OCI-M2 (cell line): ENCODE results near the gene WDTC1.
A peak's percentile ranks its signal among the peaks of the same experiment; 100 is the strongest.
"Not testable (repeated sequence)": the region's sequence is repeated elsewhere in the genome, so short reads cannot be mapped to it uniquely, and the experiment has no call there.

Source experiments
- DNase-seq: peaks from one replicate; lab custom pipeline; 2025; ENCODE audit not compliant: unreplicated experiment; lab: John Stamatoyannopoulos, UW

Gene WDTC1, protein sequence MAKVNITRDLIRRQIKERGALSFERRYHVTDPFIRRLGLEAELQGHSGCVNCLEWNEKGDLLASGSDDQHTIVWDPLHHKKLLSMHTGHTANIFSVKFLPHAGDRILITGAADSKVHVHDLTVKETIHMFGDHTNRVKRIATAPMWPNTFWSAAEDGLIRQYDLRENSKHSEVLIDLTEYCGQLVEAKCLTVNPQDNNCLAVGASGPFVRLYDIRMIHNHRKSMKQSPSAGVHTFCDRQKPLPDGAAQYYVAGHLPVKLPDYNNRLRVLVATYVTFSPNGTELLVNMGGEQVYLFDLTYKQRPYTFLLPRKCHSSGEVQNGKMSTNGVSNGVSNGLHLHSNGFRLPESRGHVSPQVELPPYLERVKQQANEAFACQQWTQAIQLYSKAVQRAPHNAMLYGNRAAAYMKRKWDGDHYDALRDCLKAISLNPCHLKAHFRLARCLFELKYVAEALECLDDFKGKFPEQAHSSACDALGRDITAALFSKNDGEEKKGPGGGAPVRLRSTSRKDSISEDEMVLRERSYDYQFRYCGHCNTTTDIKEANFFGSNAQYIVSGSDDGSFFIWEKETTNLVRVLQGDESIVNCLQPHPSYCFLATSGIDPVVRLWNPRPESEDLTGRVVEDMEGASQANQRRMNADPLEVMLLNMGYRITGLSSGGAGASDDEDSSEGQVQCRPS

GRCh38 chr1:27234049-27234882 lies at the start of gene WDTC1:
Gene WDTC1 (plus strand): TSS chr1:27234632. CDS start chr1:27261055, 26,423 bp downstream.
- peak; percentile 74 for DNase-seq

DNA sequence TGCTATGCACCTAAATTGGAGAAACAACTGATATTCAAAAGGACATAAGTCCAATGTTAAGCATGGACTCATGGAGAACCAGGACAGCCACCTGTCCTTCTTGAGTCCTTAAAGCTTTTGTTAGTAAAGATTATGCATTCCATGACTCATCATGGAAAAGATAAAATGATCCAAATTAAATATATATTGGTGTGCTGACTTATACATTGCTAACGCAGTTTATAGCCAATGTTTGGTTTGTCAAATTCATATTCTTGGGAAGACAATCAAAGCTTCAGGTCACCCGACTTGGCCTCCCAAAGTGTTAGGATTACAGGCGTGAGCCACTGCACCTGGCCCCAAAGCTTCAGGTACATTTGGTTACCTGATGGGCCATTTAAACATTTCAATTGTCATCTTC lies 49.8 kb upstream of the WDTC1 start:
- DNase-seq, result not testable (repeated sequence)

GRCh38 chr1:27192039-27192529 lies 42.3 kb upstream of the WDTC1 start:
- DNase-seq, result no peak

GRCh38 chr1:27193194-27193593 lies 41.2 kb upstream of the WDTC1 start:
- no peak for DNase-seq

GRCh38 chr1:27201295-27201694 lies 33.1 kb upstream of the WDTC1 start:
- no peak for DNase-seq

DNA sequence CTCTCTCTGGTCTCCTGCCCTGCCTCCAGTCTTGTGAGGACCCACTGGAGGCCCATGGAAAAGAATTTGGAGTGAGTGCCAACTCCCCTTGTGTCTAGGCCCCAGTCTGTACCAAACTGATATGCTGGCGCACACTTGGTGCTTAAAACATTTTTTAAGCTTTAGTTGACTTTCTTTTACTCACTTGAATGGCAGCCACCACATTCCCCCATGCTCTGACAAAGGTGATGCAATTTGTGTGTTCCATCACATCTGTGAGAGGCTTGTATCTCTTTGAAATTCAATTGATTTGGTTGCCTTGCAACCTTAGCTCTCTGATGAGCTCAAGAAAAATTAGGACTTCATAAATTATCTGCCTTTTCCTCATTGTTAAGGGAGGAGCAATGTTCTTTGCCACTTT lies 30.5 kb upstream of the WDTC1 start:
- no peak for DNase-seq

- DNase-seq, result not testable (repeated sequence)
These were observed 27.2 kb upstream of the WDTC1 start for GRCh38 chr1:27207238-27207637.

GRCh38 chr1:27208143-27208850 lies 26.1 kb upstream of the WDTC1 start:
- not testable (repeated sequence) for DNase-seq

DNA sequence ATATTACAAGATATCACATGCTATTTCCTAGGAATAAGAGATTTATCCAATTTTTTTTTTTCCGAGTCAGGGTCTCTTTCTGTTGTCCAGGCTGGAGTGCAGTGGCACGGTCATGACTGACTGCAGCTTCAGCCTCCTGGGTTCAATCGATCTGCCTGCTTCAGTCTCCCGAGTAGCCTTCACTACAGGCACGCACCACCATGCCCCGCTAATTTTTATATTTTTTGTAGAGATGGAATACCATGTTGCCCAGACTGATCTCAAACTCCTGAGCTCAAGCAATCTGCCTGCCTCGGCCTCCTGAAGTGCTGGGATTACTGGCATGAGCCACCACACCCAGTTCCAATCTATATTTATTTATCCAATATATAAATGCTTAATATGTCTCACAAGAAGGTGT lies 18.0 kb upstream of the WDTC1 start:
- DNase-seq, result no peak

- DNase-seq, result no peak
These were observed 17.0 kb upstream of the WDTC1 start for GRCh38 chr1:27217401-27217800.

- no peak for DNase-seq
These were observed 15.7 kb upstream of the WDTC1 start for GRCh38 chr1:27218736-27219135.

- no peak for DNase-seq
These were observed 14.3 kb upstream of the WDTC1 start for GRCh38 chr1:27220096-27220495.

- not testable (repeated sequence) for DNase-seq
These were observed 13.5 kb upstream of the WDTC1 start for GRCh38 chr1:27220702-27221497.

DNA sequence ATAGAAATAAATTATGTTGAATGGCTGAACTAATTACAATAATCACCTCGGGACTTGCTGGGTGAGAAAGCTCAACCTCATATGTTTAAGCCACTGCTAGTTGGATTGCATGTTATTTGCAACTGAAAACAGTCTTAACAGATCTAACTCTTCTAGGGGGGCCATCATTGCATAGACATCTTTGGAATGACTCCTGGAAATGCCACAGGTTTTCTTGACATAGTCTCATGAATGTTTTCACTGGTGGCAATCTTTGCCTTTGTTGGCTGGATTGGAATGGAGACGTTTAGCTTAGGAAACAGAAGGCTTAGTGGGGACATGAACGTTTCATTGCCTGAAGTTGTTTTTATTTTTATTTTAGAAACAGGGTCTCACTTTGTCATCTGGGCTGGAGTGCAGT lies 8.8 kb upstream of the WDTC1 start:
- no peak for DNase-seq

DNA sequence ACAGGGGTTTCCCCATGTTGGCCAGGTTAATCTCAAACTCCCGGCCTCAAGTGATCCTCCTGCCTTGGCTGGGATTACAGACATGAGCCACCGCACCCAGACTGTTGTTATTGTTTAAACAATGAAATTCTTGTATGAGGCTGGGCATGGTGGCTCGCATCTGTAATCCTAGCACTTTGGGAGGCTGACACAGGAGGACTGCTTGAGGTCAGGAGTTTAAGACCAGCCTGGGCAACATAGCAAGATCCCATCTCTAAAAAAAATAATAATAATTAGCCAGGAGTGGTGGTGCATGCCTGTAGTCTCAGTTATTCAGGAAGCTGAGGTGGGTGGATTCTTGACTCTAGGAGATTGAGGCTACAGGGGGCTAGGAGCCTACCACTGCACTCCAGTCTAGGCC lies 6.7 kb upstream of the WDTC1 start:
- no peak for DNase-seq

DNA sequence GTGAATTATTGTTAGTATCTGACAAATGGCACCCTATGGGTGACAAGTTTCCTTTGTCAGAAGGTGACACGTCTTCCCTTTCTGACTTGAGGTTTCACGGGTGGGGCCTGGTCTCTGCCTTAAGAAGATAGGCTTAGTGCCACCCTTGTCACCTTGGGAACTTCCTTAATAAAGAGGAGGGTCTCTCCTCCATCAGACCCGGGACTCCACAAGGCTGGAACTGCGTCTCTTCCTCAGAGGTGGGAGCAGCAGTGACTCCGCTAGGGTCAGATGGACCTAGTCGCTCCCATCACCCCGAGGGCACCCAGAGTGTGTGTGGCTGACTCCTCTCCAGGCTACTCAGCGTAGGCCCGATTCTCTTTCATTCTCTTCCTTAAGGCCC lies 774 bp upstream of the WDTC1 start:
- no peak for DNase-seq

- no peak for DNase-seq
These were observed 1.4 kb downstream of the WDTC1 start for GRCh38 chr1:27235827-27236226.

DNA sequence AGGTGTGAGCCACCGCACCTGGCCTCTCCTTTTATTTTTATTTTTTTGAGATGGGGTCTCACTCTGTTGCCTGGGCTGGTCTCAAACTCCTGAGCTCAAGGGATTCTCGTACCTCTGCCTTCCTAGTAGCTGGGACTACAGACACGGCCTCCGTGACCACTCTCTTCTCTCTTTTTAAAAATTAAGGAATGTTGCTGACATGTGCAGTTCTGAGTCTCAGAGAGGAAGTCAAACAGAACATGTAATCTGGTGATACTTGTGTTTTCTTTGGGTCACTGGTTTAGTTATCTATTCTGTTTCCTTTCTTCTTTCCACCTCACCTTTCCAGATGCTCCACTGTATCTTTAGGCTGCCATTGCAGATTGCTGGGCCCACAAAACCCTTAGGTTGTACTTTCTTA lies 2.7 kb downstream of the WDTC1 start:
- no peak for DNase-seq

DNA sequence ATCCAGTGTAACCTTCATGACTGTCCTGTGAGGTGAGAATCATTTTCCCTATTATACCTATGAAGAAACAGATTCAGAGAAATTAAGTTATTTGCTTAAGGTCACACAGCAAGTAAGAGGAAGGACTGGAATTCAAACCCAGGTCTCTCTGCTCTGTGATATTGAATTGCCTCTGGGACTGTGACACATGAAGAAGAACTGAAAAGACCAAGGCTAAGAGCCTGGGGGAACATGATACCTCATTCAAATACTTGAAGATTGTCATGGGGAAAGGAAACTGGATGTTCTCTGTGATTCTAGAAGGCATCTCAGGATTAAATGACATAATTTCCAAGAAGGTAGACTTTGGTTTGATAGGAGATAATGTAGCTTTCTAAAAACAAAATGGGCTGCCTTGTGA lies 3.6 kb downstream of the WDTC1 start:
- no peak for DNase-seq

DNA sequence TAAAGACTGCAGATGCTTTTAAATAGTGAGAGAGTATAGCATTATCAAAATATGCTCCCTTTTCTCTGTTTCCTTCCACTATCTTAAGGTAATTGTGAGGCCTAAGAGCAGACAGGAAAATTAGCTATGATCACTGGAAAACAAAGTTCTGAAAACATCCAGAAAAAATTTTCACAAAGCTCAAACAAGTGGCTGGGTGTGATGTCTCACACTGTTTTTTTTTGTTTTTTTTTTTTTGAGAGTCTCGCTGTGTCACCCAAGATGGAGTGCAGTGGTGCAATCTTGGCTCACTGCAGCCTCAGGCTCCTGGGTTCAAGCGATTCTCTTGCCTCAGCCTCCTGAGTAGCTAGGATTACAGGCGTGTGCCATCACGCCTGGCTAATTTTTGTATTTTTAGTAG lies 7.2 kb downstream of the WDTC1 start:
- no peak for DNase-seq
